T-helper 2 cell (primary cell): ENCODE data around the gene FBXW2.

Experiments
- DNase-seq, 5 experiments: peaks; one replicate each; pipeline versions ENCODE4 v3.0.0 to v3.0.0-alpha.2; 2012 to 2022

Gene FBXW2

GRCh38 chr9:120713257-120714087 lies 79.7 kb downstream of the FBXW2 start:
- DNase-seq = no peak

DNA sequence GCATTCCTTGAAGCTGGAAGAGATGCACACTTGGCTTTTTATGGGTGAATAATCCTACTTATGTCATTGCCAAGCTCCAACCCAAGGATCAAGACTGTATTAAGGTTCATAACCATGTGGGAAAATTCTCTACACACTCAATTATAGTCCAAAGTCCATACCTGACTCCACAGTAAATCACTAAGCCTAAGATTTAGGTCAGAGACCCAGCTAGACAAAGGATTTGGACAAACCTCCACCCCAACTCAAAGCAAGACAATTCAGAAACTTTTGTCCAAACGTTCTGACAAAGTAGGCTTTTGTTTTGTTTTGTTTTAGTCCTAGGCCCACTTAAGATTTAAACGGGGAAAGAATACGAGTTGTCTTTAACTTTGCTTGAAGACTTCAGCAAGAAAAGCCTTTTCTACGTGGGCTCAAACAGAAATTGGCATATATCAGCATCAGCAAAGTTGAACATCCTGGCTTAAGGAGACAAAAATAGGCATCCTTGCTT lies 80.6 kb downstream of the FBXW2 start:
- DNase-seq = no peak

GRCh38 chr9:120711841-120712538 lies 81.2 kb downstream of the FBXW2 start:
- DNase-seq = peak in 1 of 5 experiments; percentile 63

DNA sequence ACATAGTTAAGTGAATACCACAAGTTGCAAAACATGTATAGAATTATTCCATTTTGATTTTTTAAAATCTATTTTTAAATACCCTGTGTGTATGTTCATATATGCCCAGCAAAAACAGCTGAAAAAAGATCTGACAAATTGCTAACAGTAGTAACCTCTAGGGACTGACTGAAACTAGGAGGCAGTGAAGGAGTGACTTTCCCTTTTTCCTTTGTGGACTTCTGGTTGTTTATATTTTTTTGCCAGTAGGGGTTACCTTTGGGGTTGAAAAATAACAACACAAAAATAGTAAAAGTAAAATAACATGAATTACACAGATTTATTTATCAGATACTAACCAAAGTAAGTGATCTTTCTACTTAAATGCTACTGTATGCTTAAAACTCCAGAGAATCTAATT lies 81.9 kb downstream of the FBXW2 start:
- DNase-seq = no peak

- peak in 2 of 5 experiments; percentile 42 to 82 for DNase-seq
Observed at GRCh38 chr9:120710110-120710981, 82.9 kb downstream of the FBXW2 start.

DNA sequence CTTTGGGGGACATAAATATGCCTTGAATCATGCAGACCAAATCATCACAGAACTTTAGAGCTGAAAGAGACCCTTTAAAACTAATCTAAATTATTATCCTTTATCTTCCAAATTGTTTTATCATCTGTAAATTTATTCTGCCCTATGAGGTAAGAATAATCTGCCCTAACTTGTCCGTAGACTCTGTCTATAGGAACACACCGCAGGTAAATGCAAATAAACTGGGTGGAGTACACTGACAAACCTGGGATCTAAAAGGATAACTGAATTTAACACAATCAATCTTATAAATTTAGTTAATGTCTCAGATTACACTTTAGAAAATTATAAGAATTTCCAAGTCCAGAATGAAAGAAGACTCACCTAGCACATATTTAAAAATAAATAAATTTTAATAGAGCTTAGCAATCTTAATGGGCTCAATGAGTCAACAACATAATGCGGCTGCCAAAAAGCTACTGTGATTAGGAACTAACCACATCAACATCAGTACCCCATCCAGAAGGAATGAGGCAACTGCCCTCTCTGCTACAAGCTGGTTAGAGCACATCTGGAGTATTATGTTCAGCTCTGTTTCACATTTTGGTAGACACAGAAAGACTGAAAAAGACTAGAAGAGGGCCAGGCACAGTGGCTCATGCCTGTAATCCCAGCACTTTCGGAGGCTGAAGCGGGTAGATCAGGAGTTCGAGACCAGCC lies 84.5 kb downstream of the FBXW2 start:
- no peak for DNase-seq

- DNase-seq = no peak
Observed at GRCh38 chr9:120707170-120707569, 86.0 kb downstream of the FBXW2 start.
